CMK (cell line): Measurements from ENCODE around the gene FADS2.
A peak's percentile ranks its signal among the peaks of the same experiment; 100 is the strongest.

ENCODE experiments used
- DNase-seq: peaks from one replicate; pipeline ENCODE4 v3.0.0-alpha.2; 2010; ENCODE audit warnings: low read depth

FADS2 gene

DNA sequence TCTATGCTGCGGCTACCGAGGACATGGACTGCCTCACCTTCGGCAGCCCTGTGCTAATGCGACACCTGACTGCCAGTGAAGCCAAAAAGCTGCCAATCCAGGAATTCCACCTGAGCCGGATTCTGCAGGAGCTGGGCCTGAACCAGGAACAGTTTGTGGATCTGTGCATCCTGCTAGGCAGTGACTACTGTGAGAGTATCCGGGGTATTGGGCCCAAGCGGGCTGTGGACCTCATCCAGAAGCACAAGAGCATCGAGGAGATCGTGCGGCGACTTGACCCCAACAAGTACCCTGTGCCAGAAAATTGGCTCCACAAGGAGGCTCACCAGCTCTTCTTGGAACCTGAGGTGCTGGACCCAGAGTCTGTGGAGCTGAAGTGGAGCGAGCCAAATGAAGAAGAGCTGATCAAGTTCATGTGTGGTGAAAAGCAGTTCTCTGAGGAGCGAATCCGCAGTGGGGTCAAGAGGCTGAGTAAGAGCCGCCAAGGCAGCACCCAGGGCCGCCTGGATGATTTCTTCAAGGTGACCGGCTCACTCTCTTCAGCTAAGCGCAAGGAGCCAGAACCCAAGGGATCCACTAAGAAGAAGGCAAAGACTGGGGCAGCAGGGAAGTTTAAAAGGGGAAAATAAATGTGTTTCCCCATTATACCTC, 32.1 kb upstream of the FADS2 start:
- no peak for DNase-seq

GRCh38 chr11:61797263-61797944, 30.7 kb upstream of the FADS2 start:
- peak; percentile 31 for DNase-seq

- DNase-seq = no peak
Observed at GRCh38 chr11:61799665-61800284, 28.3 kb upstream of the FADS2 start.

- peak; percentile 27 for DNase-seq
Observed at GRCh38 chr11:61800331-61801281, 27.5 kb upstream of the FADS2 start.

GRCh38 chr11:61802605-61803004, 25.5 kb upstream of the FADS2 start:
- DNase-seq = no peak

- no peak for DNase-seq
Observed at GRCh38 chr11:61803889-61804647, 24.0 kb upstream of the FADS2 start.

DNA sequence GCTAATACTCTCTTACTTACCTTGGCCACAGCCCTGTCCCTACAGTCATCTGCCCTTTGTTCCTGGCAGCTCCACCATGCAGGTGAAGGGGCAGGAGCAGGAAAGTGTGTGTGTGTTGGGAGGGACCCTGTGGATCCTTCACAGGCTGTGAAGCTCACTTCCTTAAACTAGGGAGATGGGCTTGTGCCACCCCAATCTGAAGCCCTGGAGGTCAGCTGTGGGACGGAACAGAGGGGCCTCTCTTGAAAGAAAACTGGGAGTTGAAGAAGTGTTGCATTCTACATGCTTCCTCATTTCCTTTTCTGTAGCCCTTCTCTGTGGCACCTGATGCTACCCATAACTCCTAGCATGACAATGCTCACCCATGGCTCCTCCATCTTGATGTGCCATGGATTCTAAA, 23.0 kb upstream of the FADS2 start:
- DNase-seq = no peak

- no peak for DNase-seq
Observed at GRCh38 chr11:61806785-61807184, 21.3 kb upstream of the FADS2 start.

DNA sequence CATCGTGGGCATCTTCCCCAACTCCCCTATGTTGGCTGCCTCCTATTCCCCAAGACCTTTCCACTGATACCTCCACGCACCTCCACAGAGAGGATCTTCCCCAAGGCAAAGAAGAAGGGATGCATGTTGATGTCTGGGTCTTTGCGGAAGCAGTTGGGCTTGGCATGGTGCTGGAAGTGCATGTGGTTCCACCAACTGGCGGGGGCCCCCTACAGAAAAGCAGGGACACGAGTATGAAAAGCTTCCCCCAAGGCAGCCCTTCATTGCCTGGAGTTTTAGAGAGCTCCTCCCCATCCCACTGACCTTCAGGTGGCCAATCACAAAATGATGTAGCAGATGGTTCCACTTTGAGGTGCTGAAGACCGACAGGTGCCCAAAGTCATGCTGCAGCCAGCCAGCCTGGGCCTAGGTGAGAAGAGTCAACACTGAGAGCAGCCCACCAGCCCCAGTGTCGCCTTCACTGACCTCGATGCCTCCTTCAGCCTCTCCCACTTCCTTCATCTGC, 17.4 kb upstream of the FADS2 start:
- no peak for DNase-seq

DNA sequence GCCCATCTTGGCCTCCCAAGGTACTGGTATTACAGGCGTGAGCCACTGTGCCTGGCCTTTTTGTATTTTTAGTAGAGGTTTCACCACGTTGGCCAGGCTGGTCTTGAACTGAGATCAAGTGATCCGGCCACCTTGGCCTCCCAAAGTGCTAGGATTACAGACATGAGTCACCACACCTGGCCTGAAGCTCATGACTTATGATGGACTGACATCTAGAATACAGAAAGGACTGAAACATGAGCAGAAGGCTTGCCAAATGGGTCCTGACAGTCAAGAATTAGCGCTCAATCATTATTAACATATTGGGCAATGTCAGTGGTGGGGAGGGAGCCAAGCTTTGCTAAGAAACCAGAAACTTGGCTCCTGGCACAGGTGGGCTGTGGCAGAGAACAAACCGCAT, 16.3 kb upstream of the FADS2 start:
- no peak for DNase-seq

GRCh38 chr11:61812736-61813411, 15.2 kb upstream of the FADS2 start:
- no peak for DNase-seq

DNA sequence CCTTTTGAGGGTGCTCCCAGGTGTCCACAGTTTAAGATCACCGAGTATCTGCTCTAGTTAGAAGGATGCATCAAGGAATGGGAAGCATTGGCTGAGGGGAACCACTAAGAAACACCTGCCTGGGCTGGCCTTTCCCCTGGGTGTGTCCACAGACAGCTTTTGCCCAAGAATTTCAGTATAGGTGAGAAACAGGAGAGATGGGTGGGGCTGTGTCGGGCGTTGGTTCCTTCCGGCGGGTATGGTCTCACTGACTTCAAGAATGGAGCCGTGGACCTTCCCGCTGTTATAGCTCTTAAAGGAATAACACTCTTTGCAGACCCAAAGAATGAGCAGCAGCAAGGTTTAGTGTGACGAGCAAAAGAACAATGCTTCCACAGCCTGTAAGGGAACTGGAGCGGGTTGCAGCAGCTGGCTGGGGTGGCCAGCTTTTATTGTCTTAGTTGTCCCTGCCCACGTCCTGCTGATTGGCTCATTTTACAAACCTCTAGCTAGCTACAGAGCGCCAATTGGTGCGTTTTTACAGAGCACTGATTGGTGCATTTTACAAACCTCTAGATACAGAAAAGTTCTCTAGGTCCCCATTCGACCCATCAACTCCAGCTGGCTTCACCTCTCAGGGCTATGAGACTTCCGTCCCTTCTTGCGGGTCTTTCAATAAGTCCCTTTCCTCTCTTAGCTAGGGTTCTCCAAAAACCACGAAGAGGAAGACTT, 13.7 kb upstream of the FADS2 start:
- DNase-seq = no peak

DNA sequence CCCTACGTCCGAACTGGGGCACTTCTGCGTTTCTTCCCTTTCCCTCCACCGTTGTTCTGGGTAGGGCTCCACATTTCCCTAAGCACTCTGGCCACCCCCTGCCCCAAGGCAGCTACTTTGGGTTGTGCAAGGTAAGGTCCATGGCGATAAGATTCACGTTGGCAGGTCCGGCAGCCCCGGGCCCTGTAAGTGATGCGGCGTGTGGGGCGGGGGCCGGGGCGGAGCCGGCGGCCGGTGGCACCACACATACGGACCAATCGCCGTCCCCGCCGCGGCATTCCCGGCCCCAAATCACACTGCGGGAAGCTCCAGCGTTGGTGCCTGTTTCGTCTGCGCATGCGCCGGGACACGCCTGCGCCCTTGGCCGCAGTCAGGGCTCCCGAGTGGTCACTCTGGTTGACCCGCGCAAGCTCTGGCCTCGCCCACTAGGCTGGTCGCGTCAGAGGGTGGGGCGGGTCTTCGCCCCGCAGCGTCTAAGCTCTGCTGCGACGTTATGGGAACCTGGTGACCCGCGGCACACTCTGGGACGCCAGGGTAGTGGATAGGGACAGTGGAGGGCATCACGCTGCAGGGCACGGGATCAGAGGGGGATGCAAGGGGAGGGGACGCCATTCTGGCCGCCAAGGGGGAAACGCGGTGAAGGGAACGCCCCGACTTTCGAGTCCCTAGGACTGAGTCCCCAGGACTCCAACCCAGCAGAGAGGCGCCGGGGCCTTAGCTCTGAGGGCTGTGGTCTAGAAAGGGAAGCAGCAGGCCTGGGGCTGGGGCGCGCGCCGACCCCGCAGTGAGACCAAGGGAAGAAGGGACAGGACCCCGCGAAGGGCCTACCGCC, 12.9 kb upstream of the FADS2 start:
- peak; percentile 91 for DNase-seq

DNA sequence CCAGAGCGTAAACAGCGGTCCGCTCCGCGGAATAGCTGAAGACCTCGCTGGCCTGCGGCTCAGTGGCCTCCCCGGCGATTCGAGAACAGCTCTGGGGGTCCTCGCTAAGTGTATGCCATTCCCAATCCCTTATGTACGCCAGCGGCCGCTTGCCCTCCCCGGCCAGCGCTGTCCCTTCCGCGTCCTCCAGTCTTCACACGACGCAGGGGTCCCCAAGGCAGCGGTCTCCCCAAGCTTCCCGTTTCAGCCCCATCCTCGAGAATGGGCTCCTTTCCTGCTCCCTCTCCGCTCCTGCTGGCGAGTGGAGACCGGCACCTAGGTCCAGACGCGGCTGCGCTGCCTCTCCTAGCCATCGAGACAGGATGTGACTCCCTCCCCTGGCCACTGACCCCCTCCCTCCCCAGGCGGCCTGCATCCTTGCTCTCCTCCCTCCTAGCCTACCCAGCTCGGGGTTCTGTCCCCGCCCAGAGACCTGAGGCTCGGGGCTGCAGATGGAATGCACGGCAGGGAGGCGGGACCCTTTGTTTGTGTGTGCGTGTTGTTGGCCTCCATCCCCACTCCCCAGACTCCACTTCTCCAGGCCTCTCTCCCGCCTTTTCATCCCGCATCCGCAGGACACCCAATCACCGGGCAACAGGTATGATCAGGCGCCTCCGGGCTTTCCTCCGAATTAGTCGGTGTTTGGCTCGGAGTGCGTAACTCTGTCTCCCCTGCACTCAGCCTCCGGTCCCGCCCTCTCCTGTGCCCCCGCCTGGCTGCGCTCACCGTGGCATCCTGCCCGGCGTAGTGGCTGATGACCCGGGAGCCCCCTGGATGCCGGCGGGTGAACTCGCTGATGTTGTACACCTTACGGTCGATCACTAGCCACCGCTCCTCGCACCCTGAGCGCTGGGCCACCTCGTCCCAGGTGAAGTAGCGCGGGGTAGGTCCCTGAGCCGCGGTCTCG, 12.0 kb upstream of the FADS2 start:
- DNase-seq = no peak

GRCh38 chr11:61816736-61817455, 11.2 kb upstream of the FADS2 start, which contains the start of gene FADS1:
TSS of gene FADS1 (minus strand) at chr11:61817003. CDS start at chr11:61816929, 74 bp downstream.
- DNase-seq = peak; percentile 95

DNA sequence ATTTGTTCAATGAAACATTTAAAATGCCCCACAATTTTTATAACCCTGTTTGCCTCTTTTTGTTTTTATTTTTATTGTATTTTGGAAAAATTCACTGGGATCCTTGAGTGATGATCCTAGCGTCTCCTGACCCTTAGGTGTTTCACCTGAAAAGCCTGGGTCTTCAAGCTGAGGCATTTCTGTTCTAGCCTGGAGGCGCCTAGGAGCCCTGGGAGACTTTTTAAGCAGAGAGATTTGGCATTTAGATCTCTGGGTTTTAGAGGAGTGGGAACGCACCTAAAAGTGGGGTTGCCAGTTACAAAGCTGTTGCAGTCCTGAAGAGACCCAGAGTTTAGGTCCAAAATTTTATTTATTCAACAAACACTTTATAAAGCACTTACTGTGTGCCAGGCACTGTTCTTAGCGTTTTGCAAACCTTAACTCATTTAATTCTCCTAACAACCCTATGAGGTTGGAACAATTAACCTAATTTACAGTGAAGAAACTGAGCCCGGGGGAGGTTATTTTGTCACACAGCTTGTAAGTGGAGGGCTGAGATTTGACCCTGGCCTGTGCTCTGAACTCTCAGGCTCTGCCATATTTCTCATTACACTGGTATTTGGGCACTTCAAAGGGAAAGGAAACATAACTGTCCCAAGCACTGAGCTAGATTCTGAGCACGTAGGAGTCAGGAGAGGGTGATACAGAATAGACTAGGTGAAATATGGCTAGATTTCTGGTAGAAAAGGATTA, 10.5 kb upstream of the FADS2 start:
- no peak for DNase-seq

DNA sequence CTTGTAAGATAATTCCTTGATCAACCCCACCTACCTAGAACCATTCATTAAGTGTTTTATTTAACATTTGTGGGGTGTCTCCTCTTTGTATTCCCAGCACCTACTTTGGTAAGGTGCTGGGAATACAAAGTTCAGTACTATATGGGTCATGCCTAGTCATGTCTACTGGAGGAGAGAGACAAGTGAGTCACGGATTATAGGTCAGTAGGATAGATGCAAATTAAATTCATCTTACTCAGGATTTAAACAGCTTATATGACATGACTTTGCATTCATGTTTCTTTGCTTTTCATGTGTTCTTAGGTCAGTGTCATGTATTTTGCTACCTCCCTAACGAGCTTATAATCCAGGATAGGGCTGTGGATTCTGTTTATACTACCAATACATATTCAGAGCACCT, 7.9 kb upstream of the FADS2 start:
- no peak for DNase-seq
